Measurements from ENCODE around the gene TKFC. TPM values are rescaled to one million over a fixed set of nuclear protein-coding genes. Genes with fewer than 3 reads are reported as not detected.

The TKFC gene
- total RNA-seq, 1 donor from 2014 or later, result 14.5 TPM

- DNase-seq (ENCODE audit: low read depth in 2 of 2), result no peak
Measured at GRCh38 chr11:61345954-61346843, 13.2 kb downstream of the TKFC start.

- DNase-seq (ENCODE audit: low read depth in 2 of 2), result peak; percentile 83 to 99
Measured at GRCh38 chr11:61347916-61348461, 15.0 kb downstream of the TKFC start.

- DNase-seq (ENCODE audit: low read depth in 2 of 2), result peak in 1 of 2 donors; percentile 38
Measured at GRCh38 chr11:61349189-61349751, 16.2 kb downstream of the TKFC start.

- DNase-seq (ENCODE audit: low read depth in 2 of 2), result no peak
Measured at GRCh38 chr11:61349916-61350315, 16.9 kb downstream of the TKFC start.

GRCh38 chr11:61350336-61350735 is 17.3 kb downstream of the TKFC start:
- DNase-seq (ENCODE audit: low read depth in 2 of 2), result no peak

GRCh38 chr11:61350803-61351202 is 17.8 kb downstream of the TKFC start:
- DNase-seq (ENCODE audit: low read depth in 2 of 2), result no peak

- DNase-seq (ENCODE audit: low read depth in 2 of 2), result no peak
Measured at GRCh38 chr11:61352038-61352437, 19.0 kb downstream of the TKFC start.

GRCh38 chr11:61353131-61354067 is 20.4 kb downstream of the TKFC start:
- DNase-seq (ENCODE audit: low read depth in 2 of 2), result no peak

- no peak for DNase-seq (ENCODE audit: low read depth in 2 of 2)
Measured at GRCh38 chr11:61354208-61354607, 21.2 kb downstream of the TKFC start.

GRCh38 chr11:61356706-61357105 is 23.7 kb downstream of the TKFC start:
- DNase-seq (ENCODE audit: low read depth in 2 of 2), result no peak

GRCh38 chr11:61357233-61357893 is 24.3 kb downstream of the TKFC start:
- DNase-seq (ENCODE audit: low read depth in 2 of 2), result no peak

- DNase-seq (ENCODE audit: low read depth in 2 of 2), result no peak
Measured at GRCh38 chr11:61357894-61358239, 24.8 kb downstream of the TKFC start.

GRCh38 chr11:61358566-61358965 is 25.5 kb downstream of the TKFC start:
- no peak for DNase-seq (ENCODE audit: low read depth in 2 of 2)

- peak in 1 of 2 donors; percentile 45 for DNase-seq (ENCODE audit: low read depth in 2 of 2)
Measured at GRCh38 chr11:61359516-61359915, 26.5 kb downstream of the TKFC start.

GRCh38 chr11:61361237-61361740 is 28.3 kb downstream of the TKFC start:
- DNase-seq (ENCODE audit: low read depth in 2 of 2), result no peak

GRCh38 chr11:61361741-61362541 is 28.9 kb downstream of the TKFC start, which contains the start of the genes CYB561A3 and TMEM138:
CYB561A3 (minus strand) TSS chr11:61361882; CDS start chr11:61356713, 5,169 bp downstream.
TMEM138 (plus strand) TSS chr11:61362374; CDS start chr11:61364391, 2,017 bp downstream.
- peak; percentile 94 for DNase-seq (ENCODE audit: low read depth in 2 of 2)

- peak; percentile 60 to 63 for DNase-seq (ENCODE audit: low read depth in 2 of 2)
Measured at GRCh38 chr11:61362542-61362875, 29.5 kb downstream of the TKFC start.

- no peak for DNase-seq (ENCODE audit: low read depth in 2 of 2)
Measured at GRCh38 chr11:61364012-61364675, 31.1 kb downstream of the TKFC start.

GRCh38 chr11:61367406-61367805 is 34.4 kb downstream of the TKFC start:
- no peak for DNase-seq (ENCODE audit: low read depth in 2 of 2)
